ENCODE measurements around the gene ATG14. TPM values are rescaled to one million over a fixed set of nuclear protein-coding genes. Genes with fewer than 3 reads are reported as not detected.

The ATG14 gene
- polyA plus RNA-seq, 2 of the 4 experiments (the other 2 are of a cell fraction): 5.9 to 7.4 TPM

GRCh38 chr14:55354500-55354899 is 57.1 kb downstream of the ATG14 start:
- Histone ChIP-seq H3K4me2 (no peak overlapping the region), H3K9me3 (no peaks in the 10 kb centered on the region)
- POLR2A ChIA-PET: no interaction called here

GRCh38 chr14:55353686-55354467 is 57.8 kb downstream of the ATG14 start:
- no peaks in the 10 kb centered on the region for H3K4me1 ChIP-seq
- H3K9me3 ChIP-seq: no peaks in the 10 kb centered on the region
- no peak for FAIRE-seq
- H3K4me3 ChIP-seq: no peak overlapping the region
- ChIA-PET CTCF (interaction anchor here (0.6 to 3.3 kb wide), 20 partner anchors 7 to 171 kb away, joined by 3 to 19 read pairs (median 4); partner anchors contain the start of gene FBXO34), POLR2A (no interaction called here)
- no peak; a peak in 3 of 6 replicates for ATAC-seq
- DNase-seq (ENCODE audit: low read depth in 1 of 2, low spot score in 1 of 2): no peak
- H3K4me2 ChIP-seq: no peak overlapping the region
- WGBS (ENCODE audit: missing lambda C conversion rate): 91% methylated on average over 11 of the region's 11 CpGs
- H3K27ac ChIP-seq: no peak overlapping the region
- TF ChIP-seq ZC3H11A (IDR thresholded peaks at IDR 0.05): no peak
- TF ChIP-seq PBX3 (IDR thresholded peaks at IDR 0.05): no peak
- no peak for TF ChIP-seq CBX2 (IDR thresholded peaks at IDR 0.05; ENCODE audit: borderline replicate concordance, low read depth)
- TF ChIP-seq EHF (CRISPR knock-in tag; IDR thresholded peaks at IDR 0.05): no peak
- no peak for TF ChIP-seq RCOR1 (IDR thresholded peaks at IDR 0.05; ENCODE audit: low read depth, low read length)
- TF ChIP-seq CBX8 (IDR thresholded peaks at IDR 0.05): no peak
- no peak for TF ChIP-seq MAX (IDR thresholded peaks at IDR 0.05)
- TF ChIP-seq BCL3 (IDR thresholded peaks at IDR 0.05): no peak
- no peak for TF ChIP-seq ELK1 (IDR thresholded peaks at IDR 0.05; ENCODE audit: low read depth, low read length)
- TF ChIP-seq EHMT2 (IDR thresholded peaks at IDR 0.05; ENCODE audit: low read depth): no peak

More at GRCh38 chr14:55354500-55354899, 57.1 kb downstream of the ATG14 start:
- no peak for FAIRE-seq
- H3K4me3 ChIP-seq: no peak overlapping the region
- CTCF ChIA-PET: interaction anchor here (0.6 to 3.3 kb wide), 21 partner anchors 8 to 172 kb away, joined by 3 to 19 read pairs (median 4); partner anchors contain the start of gene FBXO34
- H3K27ac ChIP-seq: no peak overlapping the region
- no peaks in the 10 kb centered on the region for H3K4me1 ChIP-seq
- peak; percentile 44 to 53 for DNase-seq (ENCODE audit: low read depth in 1 of 2, low spot score in 1 of 2)
- peak; percentile 81 to 89; a peak in 5 of 6 replicates for ATAC-seq
- TF ChIP-seq RAD21 (conservative IDR thresholded peaks at IDR 0.05 in 1 of 2, IDR thresholded peaks at IDR 0.05 in 1 of 2) (peak; percentile 66 to 74), BCL3 (IDR thresholded peaks at IDR 0.05) (no peak), EHMT2 (IDR thresholded peaks at IDR 0.05; ENCODE audit: low read depth) (no peak), SMC3 (IDR thresholded peaks at IDR 0.05) (peak; percentile 46; the same call in 2 of the 3 replicates), HMGXB4 (CRISPR knock-in tag; IDR thresholded peaks at IDR 0.05; ENCODE audit: borderline replicate concordance) (no peak), GATA3 (IDR thresholded peaks at IDR 0.05; ENCODE audit: borderline replicate concordance) (no peak), CBX2 (IDR thresholded peaks at IDR 0.05; ENCODE audit: borderline replicate concordance, low read depth) (no peak), CTCF (IDR thresholded peaks at IDR 0.05) (peak; percentile 59), KDM5A (IDR thresholded peaks at IDR 0.05) (no peak), MAX (IDR thresholded peaks at IDR 0.05) (no peak), NR3C1 (IDR thresholded peaks at IDR 0.05) (no peak)
- WGBS (ENCODE audit: missing lambda C conversion rate): 55% methylated on average over 5 of the region's 5 CpGs

Measured in A549 (cell line).